Neural progenitor cell (in vitro differentiated cells): Measurements from ENCODE around the gene SYCN. TPM values are rescaled to one million over a fixed set of nuclear protein-coding genes. Genes with fewer than 3 reads are reported as not detected.

Source experiments
- DNase-seq: peaks from one replicate; pipeline ENCODE4 v3.0.0-alpha.2; 2016; ENCODE audit warnings: low spot score
- H2AFZ ChIP-seq: fragments of 200-600 bp; sonication (generic); replicated peaks from 2 replicates; pipeline ENCODE4 v1.6.1; 2016; ENCODE audit warnings: antibody characterized with exemption
- H3F3A ChIP-seq: fragments of 200-600 bp; sonication (generic); 2 replicates; pipeline ENCODE4 v1.6.1; 2016; ENCODE audit warnings: antibody characterized with exemption, low read depth
- H3K27ac ChIP-seq: fragments of 200-600 bp; sonication (generic); 2 replicates; pipeline ENCODE4 v1.5.1; 2016; ENCODE audit warnings: mild to moderate bottlenecking
- H3K27me3 ChIP-seq: fragments of 200-600 bp; sonication (generic); 2 replicates; pipeline ENCODE4 v1.6.1; 2016; ENCODE audit warnings: mild to moderate bottlenecking, moderate library complexity
- H3K36me3 ChIP-seq: fragments of 200-600 bp; sonication (generic); 2 replicates; pipeline ENCODE4 v1.5.1; 2016
- H3K4me1 ChIP-seq: fragments of 200-600 bp; sonication (generic); 2 replicates; pipeline ENCODE4 v1.6.1; 2016; ENCODE audit warnings: mixed run types
- H3K4me2 ChIP-seq: fragments of 200-600 bp; sonication (generic); 2 replicates; pipeline ENCODE4 v1.6.1; 2016
- H3K4me3 ChIP-seq: fragments of 200-600 bp; sonication (generic); 2 replicates; pipeline ENCODE4 v1.5.1; 2016
- H3K79me2 ChIP-seq: fragments of 200-600 bp; sonication (generic); 2 replicates; pipeline ENCODE4 v1.6.1; 2016; ENCODE audit warnings: low read depth
- H3K9ac ChIP-seq: fragments of 200-600 bp; sonication (generic); 2 replicates; pipeline ENCODE4 v1.6.1; 2016
- H3K9me3 ChIP-seq: fragments of 200-600 bp; sonication (generic); 2 replicates; pipeline ENCODE4 v1.5.1; 2016; ENCODE audit warnings: low read depth
- H4K20me1 ChIP-seq: fragments of 200-600 bp; sonication (generic); 2 replicates; pipeline ENCODE4 v1.6.1; 2016; ENCODE audit warnings: low read depth
- H3K27ac Mint-ChIP-seq: 3 replicates; pipeline ENCODE4 v1.8.0; 2021; ENCODE audit warnings: mixed read lengths
- H3K27me3 Mint-ChIP-seq: 2 replicates; pipeline ENCODE4 v1.8.0; 2022; ENCODE audit warnings: low read depth, mild to moderate bottlenecking, inconsistent platforms, moderate library complexity, mixed read lengths; ENCODE audit not compliant: insufficient read depth
- H3K36me3 Mint-ChIP-seq: 3 replicates; pipeline ENCODE4 v1.8.0; 2021; ENCODE audit warnings: mixed read lengths
- H3K4me1 Mint-ChIP-seq: 3 replicates; pipeline ENCODE4 v1.8.0; 2021; ENCODE audit warnings: mixed read lengths
- H3K4me3 Mint-ChIP-seq: 3 replicates; pipeline ENCODE4 v1.8.0; 2021; ENCODE audit warnings: mild to moderate bottlenecking, moderate library complexity, mixed read lengths
- H3K9me3 Mint-ChIP-seq: 3 replicates; pipeline ENCODE4 v1.8.0; 2020; ENCODE audit warnings: mixed read lengths
- CTCF ChIP-seq: fragments of 200-600 bp; sonication (generic); IDR thresholded peaks from 2 replicates; pipeline ENCODE4 v1.5.1; 2017; ENCODE audit warnings: antibody characterized with exemption, mild to moderate bottlenecking
- EZH2 ChIP-seq: fragments of 200-600 bp; sonication (generic); IDR thresholded peaks from 2 replicates; pipeline ENCODE4 v1.6.1; 2017; ENCODE audit warnings: antibody characterized with exemption, mild to moderate bottlenecking, moderate library complexity
- EZH2phosphoT487 ChIP-seq: fragments of 200-600 bp; sonication (generic); IDR thresholded peaks from 2 replicates; pipeline ENCODE4 v1.6.1; 2017; ENCODE audit warnings: antibody characterized with exemption
- total RNA-seq: library from RNA; depleted of rRNA; stranded (reverse); fragments of >200 nt; gene quantifications from 2 replicates; pipeline ENCODE4 v1.2.3, GENCODE V29; 2015; ENCODE audit warnings: low replicate concordance

SYCN gene
- total RNA-seq, 1 donor from 2014 or later = not detected

- Histone ChIP-seq H3K27me3 (no peaks in the 10 kb centered on the region), H2AFZ (no peak overlapping the region), H3K4me2 (no peak overlapping the region), H3K79me2 (peaks cover 74% of the 10 kb centered on the region), H3K9ac (no peak overlapping the region), H3K9me3 (no peaks in the 10 kb centered on the region), H3F3A (no peaks in the 10 kb centered on the region), H3K36me3 (no peaks in the 10 kb centered on the region), H3K4me1 (peaks cover 11% of the 10 kb centered on the region), H3K4me3 (no peak overlapping the region), H4K20me1 (peaks cover 93% of the 10 kb centered on the region), H3K27ac (no peak overlapping the region)
- Mint-ChIP-seq H3K27me3 (no peaks in the 10 kb centered on the region), H3K4me3 (no peak overlapping the region), H3K36me3 (peaks cover 5% of the 10 kb centered on the region), H3K4me1 (peaks cover 22% of the 10 kb centered on the region), H3K27ac (no peak overlapping the region), H3K9me3 (no peaks in the 10 kb centered on the region)
- no peak for DNase-seq
- TF ChIP-seq CTCF (no peak), EZH2phosphoT487 (no peak), EZH2 (no peak)
Observed at GRCh38 chr19:39155114-39155700, 48.9 kb downstream of the SYCN start.

GRCh38 chr19:39154629-39155100 lies 49.4 kb downstream of the SYCN start:
- Histone ChIP-seq H3K9ac (no peak overlapping the region), H3K4me2 (no peak overlapping the region), H3K9me3 (no peaks in the 10 kb centered on the region), H3K4me3 (no peak overlapping the region), H3K4me1 (peaks cover 11% of the 10 kb centered on the region), H2AFZ (no peak overlapping the region), H4K20me1 (peaks cover 93% of the 10 kb centered on the region), H3K79me2 (peaks cover 73% of the 10 kb centered on the region), H3F3A (no peaks in the 10 kb centered on the region), H3K27ac (no peak overlapping the region), H3K27me3 (no peaks in the 10 kb centered on the region), H3K36me3 (no peaks in the 10 kb centered on the region)
- H3K36me3 Mint-ChIP-seq = peaks cover 5% of the 10 kb centered on the region
- H3K9me3 Mint-ChIP-seq = no peaks in the 10 kb centered on the region
- no peak overlapping the region for H3K4me3 Mint-ChIP-seq
- no peak for DNase-seq
- peaks cover 2% of the 10 kb centered on the region for H3K27me3 Mint-ChIP-seq
- no peak for TF ChIP-seq EZH2
- TF ChIP-seq EZH2phosphoT487 = no peak
- no peak for TF ChIP-seq CTCF
- H3K4me1 Mint-ChIP-seq = peaks cover 24% of the 10 kb centered on the region
- peak overlapping the region; percentile 22 for H3K27ac Mint-ChIP-seq

- Mint-ChIP-seq H3K27ac (peak overlapping the region; percentile 22), H3K4me1 (peaks cover 24% of the 10 kb centered on the region), H3K9me3 (no peaks in the 10 kb centered on the region), H3K27me3 (peaks cover 2% of the 10 kb centered on the region), H3K36me3 (peaks cover 6% of the 10 kb centered on the region), H3K4me3 (no peak overlapping the region)
- no peak overlapping the region for H3K4me3 ChIP-seq
- no peaks in the 10 kb centered on the region for H3K27me3 ChIP-seq
- H3K9me3 ChIP-seq = no peaks in the 10 kb centered on the region
- H2AFZ ChIP-seq = no peak overlapping the region
- H3K79me2 ChIP-seq = peaks cover 75% of the 10 kb centered on the region
- H3K27ac ChIP-seq = no peak overlapping the region
- H3K9ac ChIP-seq = no peak overlapping the region
- peaks cover 11% of the 10 kb centered on the region for H3K4me1 ChIP-seq
- H3K4me2 ChIP-seq = no peak overlapping the region
- DNase-seq = no peak
- peaks cover under 1% of the 10 kb centered on the region for H3K36me3 ChIP-seq
- no peaks in the 10 kb centered on the region for H3F3A ChIP-seq
- peaks cover 92% of the 10 kb centered on the region for H4K20me1 ChIP-seq
- no peak for TF ChIP-seq EZH2phosphoT487
- no peak for TF ChIP-seq EZH2
- TF ChIP-seq CTCF = no peak
Observed at GRCh38 chr19:39154100-39154628, 49.9 kb downstream of the SYCN start.

Other genes with a start within 250 kb of the SYCN start
- 8.3 and 24.9 TPM in 2 replicates for gene FBXO17, start 228.5 kb downstream of the SYCN start, total RNA-seq
- 3.1 and 7.9 TPM in 2 replicates for gene FBXO27, start 171.7 kb downstream of the SYCN start, total RNA-seq
- 0.22 TPM in 1 of 2 replicates, not detected in the other for gene ACP7, start 119.9 kb downstream of the SYCN start, total RNA-seq
- gene PAK4, start 78.5 kb downstream of the SYCN start, total RNA-seq = 9.7 and 34.3 TPM in 2 replicates
- gene NCCRP1, start 7.3 kb downstream of the SYCN start, total RNA-seq = 1.0 and 1.9 TPM in 2 replicates
- gene IFNL3, start 40.7 kb upstream of the SYCN start, total RNA-seq = not detected in 2 replicates
- not detected in 2 replicates for gene IFNL4, start 44.6 kb upstream of the SYCN start, total RNA-seq
- gene IFNL2, start 64.1 kb upstream of the SYCN start, total RNA-seq = not detected in 2 replicates
- not detected in 2 replicates for gene IFNL1, start 92.1 kb upstream of the SYCN start, total RNA-seq
- 0.17 and 4.3 TPM in 2 replicates for gene LRFN1, start 116.6 kb upstream of the SYCN start, total RNA-seq
- gene GMFG, start 131.8 kb upstream of the SYCN start, total RNA-seq = 0.43 TPM in 1 of 2 replicates, not detected in the other
- gene SAMD4B, start 138.2 kb upstream of the SYCN start, total RNA-seq = 32.8 and 105 TPM in 2 replicates
- gene PAF1, start 186.8 kb upstream of the SYCN start, total RNA-seq = 15.6 and 29.1 TPM in 2 replicates
- 27.0 and 28.2 TPM in 2 replicates for gene MED29, start 187.1 kb upstream of the SYCN start, total RNA-seq
- 1.2 TPM in 1 of 2 replicates, not detected in the other for gene ZFP36, start 202.6 kb upstream of the SYCN start, total RNA-seq
- 10.7 and 46.9 TPM in 2 replicates for gene PLEKHG2, start 208.4 kb upstream of the SYCN start, total RNA-seq
- 94.8 and 268 TPM in 2 replicates for gene RPS16, start 231.7 kb upstream of the SYCN start, total RNA-seq
- gene SUPT5H, start 241.3 kb upstream of the SYCN start, total RNA-seq = 48.5 and 84.3 TPM in 2 replicates